Keratinocyte (primary cell): ENCODE results near the gene PIGX. TPM values are rescaled to one million over a fixed set of nuclear protein-coding genes. Genes with fewer than 3 reads are reported as not detected.

Experiments
- DNase-seq: peaks from one replicate; pipeline ENCODE4 v3.0.0-alpha.2; 2011; ENCODE audit warnings: low read depth, missing footprints, low spot score
- FAIRE-seq: peaks from 2 replicates; lab custom pipeline; 2011; peaks lifted over from hg19 to GRCh38; lab: Jason Lieb, UNC
- H2AFZ ChIP-seq: 2 replicates; pipeline ENCODE4 v1.6.0; 2012; ENCODE audit warnings: low read length, control low read depth, inconsistent platforms; ENCODE audit not compliant: control insufficient read depth
- H3K27ac ChIP-seq: 2 replicates; pipeline ENCODE4 v1.5.1; 2011; ENCODE audit warnings: low read length; ENCODE audit not compliant: control insufficient read depth, insufficient read depth
- H3K27me3 ChIP-seq: 3 replicates; pipeline ENCODE4 v1.6.0; 2011; ENCODE audit warnings: low read length; ENCODE audit not compliant: control insufficient read depth, insufficient read depth; ENCODE audit errors: extremely low read depth
- H3K36me3 ChIP-seq, 2 experiments: 2 replicates in 1 of 2; 3 replicates in 1 of 2; pipeline ENCODE4 v1.5.1; 2011; ENCODE audit warnings: low read length in 2 of 2, mild to moderate bottlenecking in 1 of 2; ENCODE audit not compliant: control insufficient read depth in 2 of 2, insufficient read depth in 2 of 2; ENCODE audit errors: extremely low read depth in 1 of 2
- H3K4me1 ChIP-seq: 3 replicates; pipeline ENCODE4 v1.5.1; 2011; ENCODE audit warnings: low read length; ENCODE audit not compliant: control insufficient read depth, insufficient read depth; ENCODE audit errors: extremely low read depth
- H3K4me2 ChIP-seq: 3 replicates; pipeline ENCODE4 v1.6.0; 2011; ENCODE audit warnings: low read depth, low read length; ENCODE audit not compliant: control insufficient read depth, insufficient read depth; ENCODE audit errors: extremely low read depth
- H3K4me3 ChIP-seq, 3 experiments: fragments of 200-600 bp in 1 of 3; sonication (generic) in 1 of 3; 2 replicates in 2 of 3; 3 replicates in 1 of 3; pipeline ENCODE4 v1.5.1; 2011 to 2016; ENCODE audit warnings: low read length in 3 of 3, mild to moderate bottlenecking in 3 of 3, control low read depth in 2 of 3, inconsistent platforms in 1 of 3, low read depth in 1 of 3, mixed read lengths in 1 of 3, mixed run types in 1 of 3, moderate library complexity in 1 of 3; ENCODE audit not compliant: control insufficient read depth in 2 of 3, insufficient read depth in 2 of 3; ENCODE audit errors: extremely low read depth in 1 of 3
- H3K79me2 ChIP-seq: 2 replicates; pipeline ENCODE4 v1.6.0; 2012; ENCODE audit warnings: low read length; ENCODE audit not compliant: control insufficient read depth, insufficient read depth
- H3K9ac ChIP-seq: 3 replicates; pipeline ENCODE4 v1.6.0; 2011; ENCODE audit warnings: low read length; ENCODE audit not compliant: control insufficient read depth, insufficient read depth; ENCODE audit errors: extremely low read depth
- H3K9me1 ChIP-seq: 3 replicates; pipeline ENCODE4 v1.6.0; 2011; ENCODE audit warnings: low read length; ENCODE audit not compliant: control insufficient read depth, insufficient read depth; ENCODE audit errors: extremely low read depth
- H3K9me3 ChIP-seq: 2 replicates; pipeline ENCODE4 v1.5.1; 2012; ENCODE audit warnings: low read depth, low read length; ENCODE audit not compliant: control insufficient read depth
- H4K20me1 ChIP-seq: 3 replicates; pipeline ENCODE4 v1.6.0; 2011; ENCODE audit warnings: low read length; ENCODE audit not compliant: control insufficient read depth, insufficient read depth; ENCODE audit errors: extremely low read depth
- EZH2 ChIP-seq: IDR thresholded peaks from one replicate; pipeline ENCODE4 v1.6.1; 2012; ENCODE audit warnings: inconsistent platforms, mild to moderate bottlenecking, low read length, moderate library complexity
- dilution Hi-C: fragments of 300-500 bp; cut with MboI; formaldehyde crosslinking; loops from one replicate; pipeline ENCODE4 v1.7.0; 2020; ENCODE audit warnings: low sequenced_read_pairs; ENCODE audit not compliant: extremely low pct_ligation_motif_present
- polyA plus RNA-seq, 5 experiments: library from polyadenylated mRNA; depleted of rRNA in 3 of 5; stranded (reverse) in 3 of 5; stranded (forward) in 1 of 5; unstranded in 1 of 5; fragments of >200 nt; gene quantifications; 1 replicate in 1 of 5; 2 replicates in 3 of 5; 3 replicates in 1 of 5; pipeline versions ENCODE4 v1.2.1 to v1.2.3, GENCODE V29; 2011 to 2012; ENCODE audit warnings: missing spikeins in 2 of 5, low read depth in 1 of 5, low replicate concordance in 1 of 5
- TF ChIP-seq, protein P1 (sequence below), 3 experiments: IDR thresholded peaks in 1 of 3; conservative IDR thresholded peaks in 1 of 3; optimal IDR thresholded peaks in 1 of 3; 2 replicates in 2 of 3; 3 replicates in 1 of 3; pipeline versions ENCODE3 to v1.5.1; 2011; ENCODE audit warnings: low read length in 3 of 3, mild to moderate bottlenecking in 3 of 3, moderate library complexity in 2 of 3, control low read depth in 1 of 3, inconsistent platforms in 1 of 3; ENCODE audit not compliant: insufficient read depth in 2 of 3; ENCODE audit errors: extremely low read depth in 1 of 3

The PIGX gene
- polyA plus RNA-seq, 1 donor (not counting 4 experiments of a cell fraction or from before 2014, with no cell fraction given) = 25.0 TPM

DNA sequence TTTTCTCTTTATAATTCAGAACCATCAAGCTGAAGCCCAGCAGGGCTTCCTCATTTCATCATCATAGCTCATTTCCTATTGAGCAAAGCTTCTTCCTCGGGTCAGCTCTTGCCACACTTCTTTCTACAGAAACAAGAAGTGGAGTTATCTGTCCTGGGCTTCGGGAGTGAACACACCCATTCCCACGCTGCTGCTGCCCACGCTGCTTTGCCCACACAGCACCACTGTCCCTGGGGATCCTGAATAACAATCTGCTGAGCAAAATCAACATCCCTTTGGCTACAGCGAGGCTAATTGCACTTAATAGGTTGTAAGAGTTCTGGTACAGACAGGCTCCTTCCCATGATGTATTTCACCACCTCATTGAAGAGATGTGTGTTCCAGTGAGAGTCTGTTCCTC is 23.8 kb upstream of the PIGX start:
- no peak for DNase-seq

DNA sequence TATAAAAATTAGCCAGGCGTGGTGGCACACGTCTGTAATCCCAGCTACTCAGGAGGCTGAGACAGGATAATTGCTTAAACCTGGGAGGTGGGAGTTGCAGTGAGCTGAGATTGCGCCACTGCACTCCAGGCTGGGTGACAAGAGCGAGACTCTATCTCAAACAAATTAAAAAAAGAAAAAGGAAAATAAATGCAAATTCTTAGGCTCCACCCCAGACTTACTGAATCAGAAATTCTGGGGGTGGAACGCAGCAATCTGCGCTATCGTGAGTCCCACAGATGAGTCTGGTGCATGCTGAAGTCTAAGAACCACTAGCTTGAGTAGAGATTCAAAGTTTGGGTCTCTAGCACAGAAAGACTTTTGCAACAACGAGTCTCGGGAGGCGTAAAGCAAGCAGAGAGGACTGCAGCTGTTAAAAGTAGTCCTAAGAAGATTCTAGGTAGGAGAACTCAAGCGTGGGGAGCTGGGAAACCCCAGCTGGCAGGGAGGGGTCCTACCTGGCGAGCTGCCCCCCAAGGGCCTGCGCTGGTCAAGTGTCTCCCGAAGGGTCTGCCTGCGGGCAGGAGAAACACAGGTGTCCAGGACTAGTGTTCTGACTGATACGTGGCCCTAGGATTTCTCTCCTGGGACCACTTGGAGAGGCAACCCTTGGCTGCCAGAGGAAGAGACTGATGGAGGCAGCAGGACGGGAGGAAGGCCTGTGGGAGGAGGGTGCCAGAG is 22.1 kb upstream of the PIGX start:
- TF ChIP-seq, protein P1, sequence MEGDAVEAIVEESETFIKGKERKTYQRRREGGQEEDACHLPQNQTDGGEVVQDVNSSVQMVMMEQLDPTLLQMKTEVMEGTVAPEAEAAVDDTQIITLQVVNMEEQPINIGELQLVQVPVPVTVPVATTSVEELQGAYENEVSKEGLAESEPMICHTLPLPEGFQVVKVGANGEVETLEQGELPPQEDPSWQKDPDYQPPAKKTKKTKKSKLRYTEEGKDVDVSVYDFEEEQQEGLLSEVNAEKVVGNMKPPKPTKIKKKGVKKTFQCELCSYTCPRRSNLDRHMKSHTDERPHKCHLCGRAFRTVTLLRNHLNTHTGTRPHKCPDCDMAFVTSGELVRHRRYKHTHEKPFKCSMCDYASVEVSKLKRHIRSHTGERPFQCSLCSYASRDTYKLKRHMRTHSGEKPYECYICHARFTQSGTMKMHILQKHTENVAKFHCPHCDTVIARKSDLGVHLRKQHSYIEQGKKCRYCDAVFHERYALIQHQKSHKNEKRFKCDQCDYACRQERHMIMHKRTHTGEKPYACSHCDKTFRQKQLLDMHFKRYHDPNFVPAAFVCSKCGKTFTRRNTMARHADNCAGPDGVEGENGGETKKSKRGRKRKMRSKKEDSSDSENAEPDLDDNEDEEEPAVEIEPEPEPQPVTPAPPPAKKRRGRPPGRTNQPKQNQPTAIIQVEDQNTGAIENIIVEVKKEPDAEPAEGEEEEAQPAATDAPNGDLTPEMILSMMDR (optimal IDR thresholded peaks at IDR 0.05 in 1 of 3, IDR thresholded peaks at IDR 0.05 in 1 of 3, conservative IDR thresholded peaks at IDR 0.05 in 1 of 3; ENCODE audit: extremely low read depth in 1 of 3, insufficient read depth in 2 of 3, low read length in 3 of 3) = no peak
- no peaks in the 10 kb centered on the region for H3K79me2 ChIP-seq

More for the DNA sequence above, 23.8 kb upstream of the PIGX start:
- no peak overlapping the region for H2AFZ ChIP-seq
- H3K4me1 ChIP-seq = no peaks in the 10 kb centered on the region
- H3K79me2 ChIP-seq = no peaks in the 10 kb centered on the region
- dilution Hi-C loops = loop anchor here (5.0 kb wide), 1 partner anchor 61 kb away; no protein-coding TSS in a partner anchor
- no peaks in the 10 kb centered on the region for H3K9me3 ChIP-seq
- H3K36me3 ChIP-seq = no peaks in the 10 kb centered on the region
- H3K27me3 ChIP-seq = peaks cover 4% of the 10 kb centered on the region
- no peak overlapping the region for H3K4me3 ChIP-seq
- no peaks in the 10 kb centered on the region for H3K9me1 ChIP-seq
- no peak for FAIRE-seq
- no peak overlapping the region for H3K27ac ChIP-seq
- H3K9ac ChIP-seq = no peak overlapping the region
- no peak overlapping the region for H3K4me2 ChIP-seq
- TF ChIP-seq, protein P1 (optimal IDR thresholded peaks at IDR 0.05 in 1 of 3, IDR thresholded peaks at IDR 0.05 in 1 of 3, conservative IDR thresholded peaks at IDR 0.05 in 1 of 3; ENCODE audit: extremely low read depth in 1 of 3, insufficient read depth in 2 of 3, low read length in 3 of 3) = no peak
- no peak for TF ChIP-seq EZH2
- no peaks in the 10 kb centered on the region for H4K20me1 ChIP-seq

More for the DNA sequence above, 22.1 kb upstream of the PIGX start:
- no peak for DNase-seq
- Histone ChIP-seq H3K36me3 (no peaks in the 10 kb centered on the region), H3K27me3 (peaks cover 4% of the 10 kb centered on the region), H4K20me1 (no peaks in the 10 kb centered on the region), H2AFZ (no peak overlapping the region), H3K9me3 (no peaks in the 10 kb centered on the region), H3K27ac (no peak overlapping the region), H3K9ac (no peak overlapping the region), H3K9me1 (no peaks in the 10 kb centered on the region), H3K4me3 (no peak overlapping the region), H3K4me2 (no peak overlapping the region), H3K4me1 (no peaks in the 10 kb centered on the region)
- dilution Hi-C loops = loop anchor here (5.0 kb wide), 1 partner anchor 63 kb away; no protein-coding TSS in a partner anchor
- no peak for FAIRE-seq
